ENCODE data around the gene M6PR.

GRCh38 chr12:8936735-8937134, 12.7 kb downstream of the M6PR start:
- TF ChIP-seq CTCF (conservative IDR thresholded peaks at IDR 0.05; ENCODE audit: low read length) = no peak
- TF ChIP-seq EZH2phosphoT487 (IDR thresholded peaks at IDR 0.05; ENCODE audit: borderline replicate concordance) = no peak
